A549 (cell line): ENCODE results near the gene CHD6. TPM values are rescaled to one million over a fixed set of nuclear protein-coding genes. Genes with fewer than 3 reads are reported as not detected.

Experiments used
- ATAC-seq, 2 experiments: fragments of 200-7000 bp in 1 of 2; fragments of >200 bp in 1 of 2; cut with Nextera tagmentation in 1 of 2; cut with Tn5 transposase in 1 of 2; 3 replicates each; pipeline versions ENCODE4 v1.8.0 to v1.9.1; 2018 to 2020; ENCODE audit warnings: mild to moderate bottlenecking in 1 of 2, moderate library complexity in 1 of 2
- CTCF ChIA-PET: fragments of 300-600 bp; sonication (Branson Sonifier 250); formaldehyde crosslinking; extraction: SDS; loops from one replicate; lab custom pipeline; 2021; ENCODE audit warnings: antibody characterized with exemption, inconsistent platforms; lab: Yijun Ruan, JAX
- POLR2A ChIA-PET: fragments of 350-600 bp; formaldehyde crosslinking; extraction: SDS; loops from one replicate; lab custom pipeline; 2021; ENCODE audit warnings: antibody characterized with exemption, inconsistent platforms; lab: Yijun Ruan, JAX
- DNase-seq, 2 experiments: peaks; one replicate each; pipeline versions ENCODE4 v3.0.0 to v3.0.0-alpha.2; 2011 to 2016; ENCODE audit warnings: low read depth in 1 of 2, low spot score in 1 of 2
- FAIRE-seq: peaks from 2 replicates; lab custom pipeline; 2011; peaks lifted over from hg19 to GRCh38; lab: Jason Lieb, UNC
- H3K27ac ChIP-seq, 2 experiments: fragments of >200 bp; sonication (Bioruptor Twin); formaldehyde crosslinking; 3 replicates each; pipeline ENCODE4 v1.5.1; 2016 to 2017
- H3K4me1 ChIP-seq: fragments of >200 bp; sonication (Bioruptor Twin); formaldehyde crosslinking; 3 replicates; pipeline ENCODE4 v1.6.1; 2016
- H3K4me2 ChIP-seq: fragments of >200 bp; sonication (Bioruptor Twin); formaldehyde crosslinking; 3 replicates; pipeline ENCODE4 v1.6.1; 2016
- H3K4me3 ChIP-seq: fragments of >200 bp; sonication (Bioruptor Twin); formaldehyde crosslinking; 3 replicates; pipeline ENCODE4 v1.5.1; 2016
- H3K9me3 ChIP-seq: fragments of >200 bp; sonication (Bioruptor Twin); formaldehyde crosslinking; 3 replicates; pipeline ENCODE4 v1.6.1; 2016
- BCL3 ChIP-seq: fragments of >200 bp; sonication (Bioruptor Twin); formaldehyde crosslinking; IDR thresholded peaks from 3 replicates; pipeline ENCODE4 v1.6.1; 2016
- BHLHE40 ChIP-seq: IDR thresholded peaks from 2 replicates; pipeline ENCODE4 v1.6.1; 2012; ENCODE audit warnings: low read depth, low read length, inconsistent platforms
- CEBPB ChIP-seq, 2 experiments: fragments of >200 bp in 1 of 2; sonication (Bioruptor Twin) in 1 of 2; formaldehyde crosslinking in 1 of 2; IDR thresholded peaks; 2 replicates each; pipeline ENCODE4 v1.6.1; 2012 to 2016
- CHD2 ChIP-seq: fragments of 150-350 bp; IDR thresholded peaks from 2 replicates; pipeline ENCODE4 v1.6.1; 2014; ENCODE audit warnings: low read length; ENCODE audit not compliant: partially characterized antibody
- CHD4 ChIP-seq: fragments of 200-600 bp; sonication (generic); IDR thresholded peaks from 2 replicates; pipeline ENCODE4 v1.6.1; 2016; ENCODE audit warnings: antibody characterized with exemption, mild to moderate bottlenecking, borderline replicate concordance
- CTCF ChIP-seq: fragments of >200 bp; sonication (Bioruptor Twin); formaldehyde crosslinking; IDR thresholded peaks from 3 replicates; pipeline ENCODE4 v1.5.1; 2016
- E2F6 ChIP-seq: IDR thresholded peaks from 2 replicates; pipeline ENCODE4 v1.6.1; 2012; ENCODE audit warnings: low read depth, borderline replicate concordance
- EHMT2 ChIP-seq: fragments of 200-600 bp; sonication (generic); IDR thresholded peaks from 2 replicates; pipeline ENCODE4 v1.6.1; 2016; ENCODE audit warnings: antibody characterized with exemption, low read depth, mild to moderate bottlenecking, moderate library complexity
- EP300 ChIP-seq, 2 experiments: fragments of >200 bp; sonication (Bioruptor Twin); formaldehyde crosslinking; IDR thresholded peaks; 2 replicates in 1 of 2; 3 replicates in 1 of 2; pipeline ENCODE4 v1.6.1; 2016 to 2017
- ESRRA ChIP-seq: fragments of 150-350 bp; IDR thresholded peaks from 2 replicates; pipeline ENCODE4 v1.6.1; 2014; ENCODE audit warnings: mild to moderate bottlenecking, low read length, borderline replicate concordance
- FOSB ChIP-seq: fragments of 250-450 bp; sonication (Bioruptor Pico); IDR thresholded peaks from 2 replicates; pipeline ENCODE4 v1.5.0; 2020; ENCODE audit warnings: mild to moderate bottlenecking, moderate library complexity
- FOSL2 ChIP-seq, 2 experiments: fragments of 450-650 bp in 1 of 2; fragments of >200 bp in 1 of 2; sonication (Bioruptor Twin) in 1 of 2; formaldehyde crosslinking; IDR thresholded peaks; 2 replicates each; pipeline versions ENCODE4 v1.5.0 to v1.6.1; 2016 to 2020; ENCODE audit warnings: mild to moderate bottlenecking in 1 of 2, moderate library complexity in 1 of 2
- HMGXB4 ChIP-seq: fragments of 250-450 bp; sonication (Bioruptor Pico); IDR thresholded peaks from 2 replicates; pipeline ENCODE4 v1.5.0; 2021; ENCODE audit warnings: mild to moderate bottlenecking, moderate library complexity, borderline replicate concordance
- HOXA7 ChIP-seq: fragments of 250-450 bp; sonication (Bioruptor Pico); IDR thresholded peaks from 2 replicates; pipeline ENCODE4 v1.5.0; 2020; ENCODE audit warnings: mild to moderate bottlenecking, moderate library complexity
- HOXB5 ChIP-seq: fragments of 250-450 bp; sonication (Bioruptor Pico); IDR thresholded peaks from 2 replicates; pipeline ENCODE4 v1.5.0; 2020; ENCODE audit warnings: mild to moderate bottlenecking, moderate library complexity
- JUN ChIP-seq, 2 experiments: fragments of >200 bp; sonication (Bioruptor Twin); formaldehyde crosslinking; IDR thresholded peaks; 2 replicates in 1 of 2; 3 replicates in 1 of 2; pipeline ENCODE4 v1.6.1; 2016 to 2017
- JUNB ChIP-seq: fragments of >200 bp; sonication (Bioruptor Twin); formaldehyde crosslinking; IDR thresholded peaks from 2 replicates; pipeline ENCODE4 v1.6.1; 2016
- KDM5A ChIP-seq: fragments of 200-600 bp; sonication (generic); IDR thresholded peaks from 2 replicates; pipeline ENCODE4 v1.6.1; 2016; ENCODE audit warnings: antibody characterized with exemption, mild to moderate bottlenecking
- MAFK ChIP-seq: fragments of 450-650 bp; IDR thresholded peaks from 2 replicates; pipeline ENCODE4 v1.6.1; 2014; ENCODE audit not compliant: partially characterized antibody
- MAX ChIP-seq: IDR thresholded peaks from 2 replicates; pipeline ENCODE4 v1.6.1; 2012
- MYC ChIP-seq: IDR thresholded peaks from 2 replicates; pipeline ENCODE4 v1.6.1; 2012; ENCODE audit warnings: mild to moderate bottlenecking, inconsistent platforms, low read length, improper control_type of control experiment, borderline replicate concordance
- POLR2AphosphoS2 ChIP-seq: conservative IDR thresholded peaks from 2 replicates; pipeline ENCODE4 v1.6.1; 2012; ENCODE audit warnings: low read length, improper control_type of control experiment, inconsistent platforms
- RAD21 ChIP-seq, 2 experiments: fragments of >200 bp in 1 of 2; sonication (Bioruptor Twin) in 1 of 2; formaldehyde crosslinking in 1 of 2; IDR thresholded peaks in 1 of 2; conservative IDR thresholded peaks in 1 of 2; 2 replicates in 1 of 2; 3 replicates in 1 of 2; pipeline ENCODE4 v1.6.1; 2012 to 2018; ENCODE audit warnings: inconsistent platforms in 1 of 2
- RARB ChIP-seq: fragments of 250-450 bp; sonication (Bioruptor Pico); IDR thresholded peaks from 2 replicates; pipeline ENCODE4 v1.8.0; 2021; ENCODE audit warnings: mild to moderate bottlenecking, moderate library complexity
- RNF2 ChIP-seq: fragments of 200-600 bp; sonication (generic); IDR thresholded peaks from 2 replicates; pipeline ENCODE4 v1.6.1; 2016; ENCODE audit warnings: low read depth, mild to moderate bottlenecking, antibody characterized with exemption, moderate library complexity, borderline replicate concordance
- SMC3 ChIP-seq: fragments of >200 bp; sonication (Bioruptor Twin); formaldehyde crosslinking; IDR thresholded peaks from 3 replicates; pipeline ENCODE4 v1.6.1; 2018; ENCODE audit warnings: inconsistent platforms
- USF2 ChIP-seq: fragments of 450-650 bp; IDR thresholded peaks from 2 replicates; pipeline ENCODE4 v1.6.1; 2014; ENCODE audit warnings: antibody characterized with exemption
- WGBS: methylation state at CpG from one replicate; pipeline ENCODE4 v1.1.6; 2017; ENCODE audit errors: missing lambda C conversion rate; 5-methylcytosine and 5-hydroxymethylcytosine counted together
- polyA plus RNA-seq, 4 experiments: library from polyadenylated mRNA; depleted of rRNA in 3 of 4; stranded (reverse); fragments of >200 nt; fragmentation: RNase III in 1 of 4; extraction: RNeasy Plus Mini Kit Qiagen cat#74134 plus additional on column Dnase treatment in 1 of 4; gene quantifications; 2 replicates in 3 of 4; 3 replicates in 1 of 4; pipeline ENCODE4 v1.2.3, GENCODE V29; 2011 to 2017

The CHD6 gene
- polyA plus RNA-seq, 2 of the 4 experiments (the other 2 are of a cell fraction), result 8.2 to 22.6 TPM

GRCh38 chr20:41615110-41615509, 3.1 kb downstream of the CHD6 start:
- DNase-seq (no peak), ATAC-seq (no peak), FAIRE-seq (no peak)
- Histone ChIP-seq H3K27ac (no peak overlapping the region), H3K4me1 (peaks cover 19% of the 10 kb centered on the region), H3K4me2 (no peak overlapping the region), H3K9me3 (no peaks in the 10 kb centered on the region), H3K4me3 (no peak overlapping the region)
- POLR2A ChIA-PET, result interaction anchor here (1.3 kb wide), 1 partner anchor 78 kb away, joined by 6 read pairs; no protein-coding TSS in a partner anchor
- 82% methylated on average over 1 of the region's 1 CpG for WGBS
- CTCF ChIA-PET, result no interaction called here
- TF ChIP-seq FOSL2 (IDR thresholded peaks at IDR 0.05), result no peak
- TF ChIP-seq FOSL2 (CRISPR knock-in tag; IDR thresholded peaks at IDR 0.05), result no peak
- no peak for TF ChIP-seq RNF2
- no peak for TF ChIP-seq BHLHE40
- no peak for TF ChIP-seq JUN (IDR thresholded peaks at IDR 0.05)
- no peak for TF ChIP-seq SMC3

GRCh38 chr20:41613321-41613720, 4.9 kb downstream of the CHD6 start:
- CTCF ChIA-PET, result no interaction called here
- FAIRE-seq (no peak), ATAC-seq (no peak)
- WGBS, result 96% methylated on average over 2 of the region's 2 CpGs
- Histone ChIP-seq H3K9me3 (no peaks in the 10 kb centered on the region), H3K4me2 (no peak overlapping the region)
- no peak for TF ChIP-seq MYC
- no peak for TF ChIP-seq USF2
- no peak for TF ChIP-seq CTCF
- no peak for TF ChIP-seq JUNB
- TF ChIP-seq RAD21 (conservative IDR thresholded peaks at IDR 0.05 in 1 of 2, IDR thresholded peaks at IDR 0.05 in 1 of 2), result no peak
- TF ChIP-seq FOSL2 (IDR thresholded peaks at IDR 0.05), result no peak
- no peak for TF ChIP-seq FOSL2 (CRISPR knock-in tag; IDR thresholded peaks at IDR 0.05)
- TF ChIP-seq RARB (CRISPR knock-in tag), result no peak
- TF ChIP-seq FOSB (CRISPR knock-in tag), result no peak
- no peak for TF ChIP-seq CHD2
- TF ChIP-seq CEBPB (IDR thresholded peaks at IDR 0.05), result no peak
- TF ChIP-seq HOXB5 (CRISPR knock-in tag), result no peak
- TF ChIP-seq EHMT2, result no peak
- no peak for TF ChIP-seq SMC3
- TF ChIP-seq ESRRA, result no peak
- TF ChIP-seq, all 56 proteins: peak for 0
- no peak overlapping the region for H3K4me3 ChIP-seq
- POLR2A ChIA-PET, result no interaction called here
- no peak overlapping the region for H3K27ac ChIP-seq
- DNase-seq, result no peak
- peaks cover 19% of the 10 kb centered on the region for H3K4me1 ChIP-seq

- Histone ChIP-seq H3K9me3 (no peaks in the 10 kb centered on the region), H3K27ac (no peak overlapping the region), H3K4me2 (no peak overlapping the region), H3K4me1 (no peaks in the 10 kb centered on the region), H3K4me3 (no peak overlapping the region)
- FAIRE-seq (no peak), ATAC-seq (no peak), DNase-seq (no peak)
- ChIA-PET POLR2A (no interaction called here), CTCF (interaction anchor here (1.6 kb wide), 1 partner anchor 19 kb away, joined by 3 read pairs; no protein-coding TSS in a partner anchor)
- 87% methylated on average over 3 of the region's 3 CpGs for WGBS
- no peak for TF ChIP-seq MAFK
- TF ChIP-seq CHD4, result no peak
- no peak for TF ChIP-seq BHLHE40
- TF ChIP-seq EHMT2, result no peak
- TF ChIP-seq E2F6, result no peak
- no peak for TF ChIP-seq ESRRA
- TF ChIP-seq MAX, result no peak
- no peak for TF ChIP-seq HOXA7 (CRISPR knock-in tag)
- TF ChIP-seq BCL3, result no peak
- no peak for TF ChIP-seq CEBPB (IDR thresholded peaks at IDR 0.05)
- no peak for TF ChIP-seq POLR2AphosphoS2
- no peak for TF ChIP-seq HMGXB4
- TF ChIP-seq FOSL2 (IDR thresholded peaks at IDR 0.05), result no peak
- no peak for TF ChIP-seq FOSL2 (CRISPR knock-in tag; IDR thresholded peaks at IDR 0.05)
- TF ChIP-seq EP300 (IDR thresholded peaks at IDR 0.05), result no peak
- TF ChIP-seq KDM5A, result no peak
These were observed 8.7 kb downstream of the CHD6 start for GRCh38 chr20:41609474-41609873.
